GM23338 (cell line): ENCODE data around the gene OR52I2. TPM values are rescaled to one million over a fixed set of nuclear protein-coding genes. Genes with fewer than 3 reads are reported as not detected.

Experiments
- ATAC-seq: fragments of 200-7000 bp; cut with Tn5 transposase; 3 replicates; pipeline ENCODE4 v1.9.1; 2020
- DNase-seq: peaks from one replicate; pipeline ENCODE4 v3.0.0-alpha.2; 2015; ENCODE audit warnings: low spot score
- H2AFZ ChIP-seq: fragments of 200-600 bp; sonication (generic); 2 replicates; pipeline ENCODE4 v1.8.0; 2016; ENCODE audit warnings: antibody characterized with exemption, mild to moderate bottlenecking, moderate library complexity
- H3F3A ChIP-seq: fragments of 200-600 bp; sonication (generic); replicated peaks from 2 replicates; pipeline ENCODE4 v1.8.0; 2017; ENCODE audit warnings: antibody characterized with exemption, mixed run types, low read depth
- H3K27ac ChIP-seq: fragments of 200-600 bp; sonication (generic); 2 replicates; pipeline ENCODE4 v1.6.1; 2016; ENCODE audit warnings: low read depth
- H3K27me3 ChIP-seq: fragments of 200-600 bp; sonication (generic); 2 replicates; pipeline ENCODE4 v1.8.0; 2016; ENCODE audit warnings: mild to moderate bottlenecking, mixed run types, moderate library complexity; ENCODE audit not compliant: insufficient read depth
- H3K36me3 ChIP-seq: fragments of 200-600 bp; sonication (generic); 2 replicates; pipeline ENCODE4 v1.8.0; 2016; ENCODE audit warnings: mild to moderate bottlenecking; ENCODE audit not compliant: insufficient read depth
- H3K4me1 ChIP-seq: fragments of 200-600 bp; sonication (generic); 2 replicates; pipeline ENCODE4 v1.8.0; 2016; ENCODE audit warnings: mild to moderate bottlenecking, moderate library complexity; ENCODE audit not compliant: insufficient read depth
- H3K4me2 ChIP-seq: fragments of 200-600 bp; sonication (generic); 2 replicates; pipeline ENCODE4 v1.7.1; 2017; ENCODE audit warnings: mixed run types
- H3K4me3 ChIP-seq: fragments of 200-600 bp; sonication (generic); 2 replicates; pipeline ENCODE4 v1.6.1; 2016; ENCODE audit warnings: mixed run types
- H3K79me2 ChIP-seq: fragments of 200-600 bp; sonication (generic); replicated peaks from 2 replicates; pipeline ENCODE4 v1.8.0; 2017; ENCODE audit warnings: mild to moderate bottlenecking; ENCODE audit not compliant: insufficient read depth
- H3K9me2 ChIP-seq: fragments of 200-600 bp; sonication (generic); 2 replicates; pipeline ENCODE4 v1.8.0; 2017; ENCODE audit not compliant: insufficient read depth
- H4K20me1 ChIP-seq: fragments of 200-600 bp; sonication (generic); replicated peaks from 2 replicates; pipeline ENCODE4 v1.8.0; 2017; ENCODE audit warnings: mild to moderate bottlenecking; ENCODE audit not compliant: insufficient read depth
- H3K27ac Mint-ChIP-seq: 2 replicates; pipeline ENCODE4 v1.8.0; 2020; ENCODE audit warnings: inconsistent platforms, mild to moderate bottlenecking, moderate library complexity, mixed read lengths
- H3K27me3 Mint-ChIP-seq: 3 replicates; pipeline ENCODE4 v1.8.0; 2022; ENCODE audit warnings: low read depth, mild to moderate bottlenecking, moderate library complexity, mixed read lengths, inconsistent platforms; ENCODE audit not compliant: insufficient read depth, poor library complexity
- H3K36me3 Mint-ChIP-seq: 3 replicates; pipeline ENCODE4 v1.8.0; 2021; ENCODE audit warnings: low read depth, mild to moderate bottlenecking, inconsistent platforms, moderate library complexity, mixed read lengths
- H3K4me1 Mint-ChIP-seq: 3 replicates; pipeline ENCODE4 v1.8.0; 2020; ENCODE audit warnings: mild to moderate bottlenecking, inconsistent platforms, mixed read lengths
- H3K4me3 Mint-ChIP-seq: 3 replicates; pipeline ENCODE4 v1.8.0; 2021; ENCODE audit warnings: moderate library complexity, mild to moderate bottlenecking, inconsistent platforms, mixed read lengths
- H3K9me3 Mint-ChIP-seq: 3 replicates; pipeline ENCODE4 v1.8.0; 2020; ENCODE audit warnings: moderate library complexity, mild to moderate bottlenecking, inconsistent platforms, mixed read lengths
- CTCF ChIP-seq, 2 experiments: fragments of 200-600 bp in 1 of 2; sonication (generic) in 1 of 2; conservative IDR thresholded peaks; 2 replicates each; pipeline versions ENCODE4 v1.5.1 to v1.6.1; 2016 to 2017; ENCODE audit warnings: antibody characterized with exemption in 2 of 2, low read depth in 2 of 2, mild to moderate bottlenecking in 2 of 2, moderate library complexity in 1 of 2
- JUNB ChIP-seq: IDR thresholded peaks from one replicate; pipeline ENCODE4 v1.6.1; 2016; ENCODE audit warnings: antibody characterized with exemption; ENCODE audit not compliant: unreplicated experiment
- NANOG ChIP-seq: IDR thresholded peaks from 2 replicates; pipeline ENCODE4 v1.6.1; 2016; ENCODE audit warnings: antibody characterized with exemption, borderline replicate concordance
- REST ChIP-seq: IDR thresholded peaks from one replicate; pipeline ENCODE4 v1.6.1; 2018; ENCODE audit warnings: antibody characterized with exemption; ENCODE audit not compliant: unreplicated experiment
- ZNF462 ChIP-seq: fragments of 250-450 bp; sonication (Bioruptor Pico); IDR thresholded peaks from 2 replicates; pipeline ENCODE4 v1.5.0; 2020; ENCODE audit warnings: mild to moderate bottlenecking, moderate library complexity
- polyA plus RNA-seq: library from polyadenylated mRNA; unstranded; fragments of >200 nt; fragmentation: Nextera tagmentation; extraction: Ambion mirVana; gene quantifications from 2 replicates; pipeline ENCODE4 v1.2.1, GENCODE V29; 2016
- total RNA-seq: library from RNA; depleted of rRNA; stranded (reverse); fragments of >200 nt; shearing (Covaris generic); gene quantifications from 2 replicates; pipeline ENCODE4 v1.2.3, GENCODE V29; 2014

The OR52I2 gene
- total and polyA plus RNA-seq, 2 experiments from 2014 or later: 0.03 TPM; not detected in 1

GRCh38 chr11:4578624-4579023, 2.9 kb upstream of the OR52I2 start:
- Histone ChIP-seq H3K79me2 (no peaks in the 10 kb centered on the region), H3K4me3 (no peak overlapping the region), H4K20me1 (no peaks in the 10 kb centered on the region), H3K27me3 (no peaks in the 10 kb centered on the region), H3K4me2 (no peak overlapping the region), H3K36me3 (no peaks in the 10 kb centered on the region), H3K27ac (no peak overlapping the region), H3K4me1 (no peaks in the 10 kb centered on the region), H3K9me2 (peaks cover 11% of the 10 kb centered on the region; the same call in 1 of the 2 replicates), H2AFZ (no peak overlapping the region), H3F3A (no peaks in the 10 kb centered on the region)
- Mint-ChIP-seq H3K4me1 (no peaks in the 10 kb centered on the region), H3K4me3 (no peak overlapping the region), H3K36me3 (no peaks in the 10 kb centered on the region), H3K27me3 (peaks cover 2% of the 10 kb centered on the region), H3K27ac (no peak overlapping the region), H3K9me3 (no peaks in the 10 kb centered on the region; the same call in 2 of the 3 replicates)
- TF ChIP-seq REST: no peak
- TF ChIP-seq NANOG: no peak
- TF ChIP-seq ZNF462 (CRISPR knock-in tag): no peak
- TF ChIP-seq CTCF (conservative IDR thresholded peaks at IDR 0.05; ENCODE audit: low read depth in 2 of 2): no peak
- no peak for TF ChIP-seq JUNB
- DNase-seq (no peak), ATAC-seq (no peak)
